CMK (cell line): Measurements from ENCODE around the gene FHIT.

Experiments
- DNase-seq: peaks from one replicate; pipeline ENCODE4 v3.0.0-alpha.2; 2010; ENCODE audit warnings: low read depth

The FHIT gene

GRCh38 chr3:60622349-60622748 lies 628.9 kb downstream of the FHIT start:
- no peak for DNase-seq

GRCh38 chr3:60617188-60617587 lies 634.1 kb downstream of the FHIT start:
- DNase-seq, result no peak

- DNase-seq, result no peak
Measured at GRCh38 chr3:60613769-60614303, 637.4 kb downstream of the FHIT start.

- DNase-seq, result no peak
Measured at GRCh38 chr3:60610441-60611112, 640.7 kb downstream of the FHIT start.

GRCh38 chr3:60609446-60609845 lies 641.8 kb downstream of the FHIT start:
- no peak for DNase-seq

- no peak for DNase-seq
Measured at GRCh38 chr3:60603860-60604259, 647.4 kb downstream of the FHIT start.

- DNase-seq, result no peak
Measured at GRCh38 chr3:60600848-60601247, 650.4 kb downstream of the FHIT start.

- no peak for DNase-seq
Measured at GRCh38 chr3:60599586-60599985, 651.7 kb downstream of the FHIT start.

GRCh38 chr3:60598671-60599070 lies 652.6 kb downstream of the FHIT start:
- DNase-seq, result no peak

- DNase-seq, result no peak
Measured at GRCh38 chr3:60594025-60594424, 657.2 kb downstream of the FHIT start.

- no peak for DNase-seq
Measured at GRCh38 chr3:60591267-60591666, 660.0 kb downstream of the FHIT start.

- DNase-seq, result no peak
Measured at GRCh38 chr3:60588806-60589205, 662.4 kb downstream of the FHIT start.

GRCh38 chr3:60585918-60586317 lies 665.3 kb downstream of the FHIT start:
- DNase-seq, result no peak

GRCh38 chr3:60584250-60584649 lies 667.0 kb downstream of the FHIT start:
- DNase-seq, result no peak

- DNase-seq, result no peak
Measured at GRCh38 chr3:60582288-60582687, 669.0 kb downstream of the FHIT start.

GRCh38 chr3:60580809-60581208 lies 670.4 kb downstream of the FHIT start:
- no peak for DNase-seq

GRCh38 chr3:60579734-60580133 lies 671.5 kb downstream of the FHIT start:
- no peak for DNase-seq

- no peak for DNase-seq
Measured at GRCh38 chr3:60578936-60579335, 672.3 kb downstream of the FHIT start.

GRCh38 chr3:60577601-60578000 lies 673.7 kb downstream of the FHIT start:
- no peak for DNase-seq

- no peak for DNase-seq
Measured at GRCh38 chr3:60575718-60576272, 675.5 kb downstream of the FHIT start.

GRCh38 chr3:60574046-60574769 lies 677.0 kb downstream of the FHIT start:
- no peak for DNase-seq

- no peak for DNase-seq
Measured at GRCh38 chr3:60573494-60573893, 677.8 kb downstream of the FHIT start.

GRCh38 chr3:60571511-60571910 lies 679.7 kb downstream of the FHIT start:
- DNase-seq, result no peak
